GM18499 (cell line): ENCODE measurements around the gene SCUBE2.
"Not testable (repeated sequence)": the region's sequence is repeated elsewhere in the genome, so short reads cannot be mapped to it uniquely, and the experiment has no call there.

Experiments
- ATAC-seq: cut with Tn5 transposase; IDR thresholded peaks from one replicate; pipeline ENCODE4 v1.9.1; 2021; ENCODE audit warnings: moderate number of reproducible peaks; ENCODE audit not compliant: insufficient read depth, unreplicated experiment

Gene SCUBE2

GRCh38 chr11:8979365-8979764 lies 112.0 kb downstream of the SCUBE2 start:
- not testable (repeated sequence) for ATAC-seq

GRCh38 chr11:8973121-8973520 lies 118.3 kb downstream of the SCUBE2 start:
- no peak for ATAC-seq

- ATAC-seq = no peak
These were observed 119.5 kb downstream of the SCUBE2 start for GRCh38 chr11:8971924-8972316.

GRCh38 chr11:8971196-8971923 lies 120.0 kb downstream of the SCUBE2 start:
- ATAC-seq = no peak
